HG02973 (cell line): Measurements from ENCODE around the gene RNASE7.
A peak's percentile ranks its signal among the peaks of the same experiment; 100 is the strongest.

ENCODE experiments used
- ATAC-seq: cut with Tn5 transposase; IDR thresholded peaks from one replicate; pipeline ENCODE4 v1.9.1; 2021; ENCODE audit warnings: moderate library complexity; ENCODE audit not compliant: unreplicated experiment

RNASE7 gene

GRCh38 chr14:21084998-21085853 is 43.1 kb downstream of the RNASE7 start:
- no peak for ATAC-seq

GRCh38 chr14:21086908-21087293 is 44.7 kb downstream of the RNASE7 start:
- no peak for ATAC-seq

DNA sequence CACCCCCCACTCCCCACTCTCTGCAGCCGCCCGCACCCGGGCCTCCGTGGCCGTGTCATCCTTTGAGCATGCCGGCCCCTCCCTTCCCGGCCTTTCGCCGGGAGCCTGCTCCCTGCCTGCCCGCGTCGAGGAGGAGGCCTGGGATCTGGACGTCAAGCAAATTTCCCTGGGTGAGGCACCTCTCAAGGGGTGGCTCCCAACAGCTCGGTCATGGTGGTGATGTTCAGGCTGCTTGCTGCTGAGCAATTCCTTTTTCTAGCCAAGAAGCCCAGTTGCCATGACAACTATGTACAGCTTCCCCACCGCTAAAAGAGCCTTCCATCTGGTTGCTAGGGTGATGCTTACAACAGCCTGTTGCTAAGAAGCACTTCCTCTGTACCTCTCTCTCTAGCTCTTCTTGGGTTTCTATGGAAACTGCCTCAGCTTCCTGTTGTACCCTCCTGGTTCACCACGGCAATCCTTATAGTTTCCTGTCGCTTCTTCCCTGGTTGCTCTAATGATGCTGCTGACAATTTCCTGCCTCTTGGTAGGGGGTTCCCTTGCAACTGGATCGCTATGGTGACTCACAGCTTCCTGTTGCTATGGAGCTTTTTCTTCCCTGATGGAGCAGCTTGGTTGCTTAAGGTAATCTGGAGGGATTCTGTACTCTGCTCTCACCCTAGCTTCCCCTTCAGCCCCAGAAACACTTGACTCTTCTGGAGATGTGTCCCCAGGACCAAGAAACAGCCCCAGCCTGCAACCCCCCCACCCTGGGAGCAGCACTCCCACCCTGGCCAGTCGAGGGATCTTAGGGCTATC is 45.3 kb downstream of the RNASE7 start:
- peak; percentile 62 for ATAC-seq

GRCh38 chr14:21088687-21089086 is 46.5 kb downstream of the RNASE7 start:
- ATAC-seq = no peak

GRCh38 chr14:21089271-21089670 is 47.1 kb downstream of the RNASE7 start:
- no peak for ATAC-seq

DNA sequence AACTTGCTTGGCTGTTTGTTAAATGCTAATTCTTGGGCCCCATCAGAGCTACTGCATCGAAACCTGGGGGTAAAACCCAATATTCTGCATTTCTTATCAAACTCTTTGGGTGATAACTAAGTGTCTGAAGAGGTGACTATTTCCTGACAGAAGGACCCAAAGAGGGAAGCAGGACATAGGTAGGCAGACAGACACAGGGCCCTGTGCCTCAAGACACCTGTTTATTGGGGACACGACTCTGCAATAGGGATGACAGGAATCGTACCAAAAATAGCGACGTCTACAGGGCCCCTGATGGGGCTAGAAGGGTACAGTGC is 47.7 kb downstream of the RNASE7 start:
- ATAC-seq = no peak

- no peak for ATAC-seq
Measured at GRCh38 chr14:21090194-21090939, 48.2 kb downstream of the RNASE7 start.

DNA sequence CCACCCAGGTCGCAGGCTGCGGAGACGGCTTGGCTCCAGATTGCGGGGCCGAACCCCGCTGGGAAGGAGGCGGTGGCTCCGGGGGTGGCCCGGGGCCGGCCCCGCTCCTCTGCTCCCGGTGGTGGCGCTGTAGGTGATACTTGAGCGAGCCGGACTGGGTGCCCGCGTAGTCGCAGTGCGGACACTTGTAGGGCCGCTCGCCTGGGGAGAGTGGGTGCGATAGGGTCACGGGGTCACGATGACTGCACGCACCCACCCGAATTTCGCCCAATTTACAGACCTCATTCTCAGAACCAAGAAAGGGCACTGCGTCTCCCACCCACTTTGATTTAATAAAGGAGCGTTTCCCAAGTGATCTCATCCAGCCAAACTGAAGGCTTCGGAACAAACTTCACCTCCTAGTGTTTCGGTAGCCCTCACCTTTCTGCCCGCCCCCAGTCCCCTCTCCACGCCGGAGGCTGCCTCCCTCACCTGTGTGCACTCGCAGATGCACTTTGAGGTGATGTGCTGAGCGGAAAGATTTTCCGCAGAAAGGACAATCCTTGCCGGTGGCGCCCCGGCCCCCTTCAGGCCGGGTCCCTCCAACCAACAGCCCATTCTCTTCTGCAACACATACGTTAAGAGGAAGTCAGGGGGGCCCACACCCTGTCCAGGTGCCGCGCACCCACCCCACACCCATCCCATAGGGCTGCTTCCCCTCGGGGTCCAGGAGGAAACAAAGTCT is 48.9 kb downstream of the RNASE7 start:
- no peak for ATAC-seq

- no peak for ATAC-seq
Measured at GRCh38 chr14:21091821-21092272, 49.7 kb downstream of the RNASE7 start.

DNA sequence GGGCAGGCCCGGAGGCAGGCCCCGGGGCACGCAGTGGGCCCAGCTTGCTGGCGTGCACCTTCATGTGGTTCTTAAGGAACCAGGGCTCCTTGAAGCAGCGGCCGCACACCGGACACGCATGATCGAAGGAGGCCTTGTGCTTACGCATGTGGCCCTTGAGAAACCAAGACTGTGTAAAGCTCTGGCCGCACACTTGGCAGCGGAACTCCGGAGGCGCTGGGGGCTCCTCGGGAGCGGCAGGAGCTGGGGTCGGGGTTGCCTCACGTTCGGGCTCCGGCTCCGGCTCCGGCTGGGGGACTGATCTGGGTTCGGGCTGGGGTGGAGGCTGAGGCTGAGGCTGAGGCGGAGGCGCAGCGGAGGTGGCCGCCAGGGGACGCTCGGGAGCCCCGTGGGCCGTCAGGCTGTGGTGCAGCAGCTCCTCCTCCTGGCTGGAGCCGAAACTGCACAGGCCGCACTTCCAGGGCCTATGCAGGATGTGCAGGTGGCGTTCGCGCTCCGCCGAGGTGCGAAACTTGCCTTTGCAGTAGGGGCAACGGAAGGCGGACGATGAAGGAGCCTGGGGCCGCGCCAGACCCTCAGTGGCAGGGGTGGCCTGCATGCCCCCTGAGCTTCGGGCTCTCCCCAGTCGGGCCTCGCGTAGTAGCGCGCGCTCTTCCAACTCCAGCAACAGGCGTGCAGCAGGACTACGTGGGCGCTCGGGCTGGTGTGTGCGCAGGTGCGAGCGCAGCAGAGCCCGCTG is 50.3 kb downstream of the RNASE7 start:
- ATAC-seq = peak; percentile 84

- ATAC-seq = no peak
Measured at GRCh38 chr14:21093018-21093417, 50.9 kb downstream of the RNASE7 start.
